SKM-1 (cell line): Measurements from ENCODE around the gene STMN1.
"Not testable (repeated sequence)": the region's sequence is repeated elsewhere in the genome, so short reads cannot be mapped to it uniquely, and the experiment has no call there.

Source experiments
- DNase-seq: peaks from one replicate; lab custom pipeline; 2025; ENCODE audit not compliant: unreplicated experiment; lab: John Stamatoyannopoulos, UW

STMN1 gene

DNA sequence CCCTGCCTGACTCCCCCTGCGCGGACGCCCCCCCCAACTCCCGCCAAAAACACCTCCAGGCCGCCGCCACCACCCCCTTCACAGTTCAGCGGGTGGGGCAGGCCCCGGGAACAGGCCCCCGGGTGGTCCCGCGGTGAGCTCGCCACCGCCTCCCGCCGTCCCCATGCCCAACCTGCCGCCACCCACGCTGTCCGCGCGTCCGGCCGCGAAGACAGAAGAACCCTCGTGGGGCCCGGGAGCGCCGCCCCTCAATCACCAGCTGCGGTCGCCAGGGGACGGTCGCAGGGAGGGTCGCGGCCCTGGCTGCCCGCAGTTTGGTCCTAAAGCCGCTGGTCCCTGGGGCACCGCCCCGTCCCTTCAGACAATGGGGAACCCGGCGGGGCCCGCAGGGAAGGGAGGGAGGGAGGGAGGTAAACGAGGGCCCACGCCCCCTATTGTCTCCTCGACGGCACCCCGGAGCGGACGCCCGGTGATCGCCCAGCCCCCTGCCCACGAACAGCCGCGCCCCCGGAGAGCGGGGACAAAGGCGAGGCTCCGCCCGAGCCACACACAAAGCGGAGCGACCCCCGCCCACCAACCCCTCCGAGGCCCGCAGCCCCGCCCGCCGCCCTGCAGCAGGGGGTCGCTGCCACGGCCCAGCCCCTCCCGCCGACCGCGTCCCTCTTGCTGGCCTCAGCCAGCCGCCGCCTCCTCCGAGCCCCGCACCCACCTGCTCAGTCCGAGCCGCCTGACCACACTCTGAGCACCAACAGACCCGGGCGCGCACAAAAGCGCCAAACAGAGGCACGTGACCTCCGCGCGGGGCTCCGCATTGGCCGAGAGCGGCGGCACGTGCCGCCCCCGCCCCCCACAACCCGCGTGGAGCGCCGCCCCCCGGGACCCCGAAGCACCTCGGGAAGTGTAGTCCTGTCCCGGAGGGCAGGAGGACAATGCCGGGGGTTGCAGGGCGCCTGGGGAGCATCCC, at the start of gene STMN1:
TSS of gene STMN1 (minus strand) at position 740 of the 964 bp plus-strand sequence. CDS start 1,743 bp downstream, outside the sequence.
- peak; percentile 76 for DNase-seq

DNA sequence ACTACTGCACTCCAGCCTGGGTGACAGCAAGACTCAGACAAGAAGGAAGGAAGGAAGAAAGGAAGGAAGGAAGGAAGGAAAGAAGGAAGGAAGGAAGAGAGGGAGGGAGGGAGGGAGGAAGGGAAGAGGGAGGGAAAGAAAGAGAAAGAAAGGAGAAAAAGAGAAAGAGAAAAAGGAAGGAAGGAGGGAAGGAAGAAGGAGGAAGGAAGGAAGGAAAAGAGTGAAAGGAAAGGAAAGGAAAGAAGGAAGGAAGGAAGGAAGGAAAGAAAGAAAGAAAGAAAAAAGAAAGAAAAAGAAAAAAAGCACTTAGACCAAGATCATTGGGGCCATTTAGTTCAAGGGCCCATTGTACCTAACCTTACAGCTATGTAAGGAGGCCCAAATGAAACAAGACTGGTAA, 49.3 kb upstream of the STMN1 start:
- DNase-seq = no peak

GRCh38 chr1:25954282-25954938, 48.2 kb upstream of the STMN1 start:
- DNase-seq = no peak

GRCh38 chr1:25952841-25953401, 46.7 kb upstream of the STMN1 start:
- DNase-seq = no peak

GRCh38 chr1:25948641-25949040, 42.4 kb upstream of the STMN1 start:
- no peak for DNase-seq

DNA sequence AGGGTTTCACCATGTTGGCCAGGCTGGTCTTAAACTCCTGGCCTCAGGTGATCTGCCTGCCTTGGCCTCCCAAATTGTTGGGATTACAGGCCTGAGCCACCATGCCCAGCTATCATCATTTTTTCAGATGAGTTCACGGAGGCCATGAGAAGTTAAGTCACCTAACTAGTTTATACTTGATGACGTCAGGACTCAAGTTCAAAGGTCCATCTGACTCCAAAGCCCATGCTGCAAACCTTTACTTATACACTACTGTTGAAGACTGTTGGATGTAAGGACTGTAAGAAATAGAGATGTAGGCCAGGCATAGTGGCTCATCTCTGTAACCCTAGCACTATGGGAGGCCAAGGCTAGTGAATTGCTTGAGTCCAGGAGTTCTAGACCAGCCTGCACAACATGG, 40.8 kb upstream of the STMN1 start:
- no peak for DNase-seq

GRCh38 chr1:25945761-25946160, 39.5 kb upstream of the STMN1 start:
- no peak for DNase-seq

- DNase-seq = no peak
These were observed 38.8 kb upstream of the STMN1 start for GRCh38 chr1:25944986-25945385.

DNA sequence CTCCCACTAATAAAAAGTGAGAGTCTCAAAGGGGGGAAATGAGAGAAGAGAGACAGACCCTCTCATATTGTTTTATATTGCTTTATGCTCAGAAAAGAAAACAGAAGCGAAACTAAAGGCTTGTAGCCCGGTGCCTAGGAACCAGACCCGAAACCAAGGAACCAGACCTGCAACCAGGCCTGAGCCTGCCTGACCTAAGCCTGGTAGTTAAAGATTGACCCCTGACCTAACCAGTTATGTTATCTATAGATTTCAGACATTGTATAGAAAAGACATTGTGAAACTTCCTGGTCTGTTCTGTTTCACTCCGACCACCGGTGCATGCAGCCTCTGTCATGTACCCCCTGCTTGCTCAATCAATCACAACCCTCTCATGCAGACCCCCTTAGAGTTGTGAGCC, 37.3 kb upstream of the STMN1 start:
- DNase-seq = not testable (repeated sequence)

- DNase-seq = no peak
These were observed 30.7 kb upstream of the STMN1 start for GRCh38 chr1:25936947-25937346.

- no peak for DNase-seq
These were observed 27.5 kb upstream of the STMN1 start for GRCh38 chr1:25933479-25934365.

DNA sequence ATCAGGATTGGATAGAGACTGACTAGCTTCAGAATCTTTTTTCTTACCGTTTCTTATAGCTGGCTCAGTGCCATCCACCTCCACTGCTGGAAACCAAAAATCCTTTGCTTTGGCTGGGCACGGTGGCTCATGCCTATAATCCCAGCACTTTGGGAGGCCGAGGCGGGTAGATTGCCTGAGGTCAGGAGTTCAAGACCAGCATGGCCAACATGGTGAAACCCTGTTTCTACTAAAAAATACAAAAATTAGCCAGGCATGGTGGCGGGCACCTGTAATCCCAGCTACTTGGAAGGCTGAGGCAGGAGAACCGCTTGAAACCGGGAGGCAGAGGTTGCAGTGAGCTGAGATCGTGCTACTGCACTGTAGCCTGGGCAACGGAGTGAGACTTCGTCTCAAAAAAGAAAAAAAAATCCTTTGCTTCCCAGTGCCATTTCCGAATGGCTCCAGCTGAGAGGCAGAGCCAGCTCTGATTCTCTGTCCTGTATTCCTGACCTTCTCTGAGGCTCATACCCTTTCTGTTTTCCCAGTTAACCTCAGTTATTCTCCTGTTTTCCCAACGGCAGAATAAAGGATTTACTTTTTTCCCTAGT, 26.7 kb upstream of the STMN1 start:
- DNase-seq = not testable (repeated sequence)

- no peak for DNase-seq
These were observed 26.1 kb upstream of the STMN1 start for GRCh38 chr1:25932321-25932720.

DNA sequence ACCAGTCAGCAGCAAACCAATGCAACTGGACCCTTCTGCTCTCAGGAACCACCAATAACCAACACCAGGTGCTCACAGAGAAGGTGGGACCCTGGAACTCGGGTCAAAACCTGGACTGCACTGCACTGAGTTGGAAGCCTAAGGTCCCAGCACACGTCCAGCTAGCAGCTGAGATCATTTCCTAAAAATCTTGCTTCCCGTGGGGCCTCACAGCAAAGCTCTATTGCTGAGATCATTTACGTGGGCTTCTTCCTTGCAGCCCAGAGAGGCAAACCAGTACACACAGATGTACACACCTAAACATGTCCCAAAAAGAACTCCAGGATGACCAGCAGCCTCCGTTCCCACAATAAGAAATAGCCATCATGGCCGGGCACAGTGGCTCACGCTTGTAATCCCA, 22.8 kb upstream of the STMN1 start:
- DNase-seq = no peak

DNA sequence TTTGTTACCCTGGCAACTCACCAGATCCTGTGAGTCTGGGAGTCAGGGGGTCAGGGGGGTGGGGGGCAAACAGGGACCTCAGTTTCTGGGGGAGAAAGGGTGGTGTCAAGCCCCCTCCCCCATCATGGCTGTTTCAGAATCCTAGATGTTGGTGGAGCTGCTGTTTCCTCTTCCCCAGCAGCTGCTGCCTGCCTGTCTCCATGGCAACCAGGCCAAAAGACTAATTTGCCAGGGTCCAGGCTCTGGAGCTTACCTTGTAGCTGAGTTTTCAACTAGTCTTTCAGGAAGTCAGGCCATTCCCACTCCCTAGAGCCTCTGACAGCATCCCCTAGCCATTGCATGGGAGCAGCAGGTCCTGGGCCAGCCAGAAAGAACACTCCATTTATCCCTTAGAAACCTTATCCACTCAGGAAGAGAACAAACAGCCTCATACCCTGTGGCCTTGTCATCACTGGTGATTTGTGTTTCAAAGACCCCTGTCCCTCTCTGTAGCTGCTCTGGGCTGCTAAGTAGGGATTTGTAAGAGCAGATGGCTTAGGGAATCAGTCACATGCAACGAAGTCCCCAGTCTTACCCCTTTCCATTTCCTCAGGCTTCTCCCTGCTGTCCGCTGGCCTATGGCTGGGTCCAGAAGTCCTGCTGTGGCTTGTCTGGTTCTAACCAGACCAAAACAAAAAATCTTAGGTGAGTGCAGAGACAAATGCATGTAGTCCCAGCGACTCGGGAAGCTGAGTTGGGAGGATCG, 21.5 kb upstream of the STMN1 start:
- DNase-seq = no peak

- DNase-seq = no peak
These were observed 20.7 kb upstream of the STMN1 start for GRCh38 chr1:25926731-25927496.

DNA sequence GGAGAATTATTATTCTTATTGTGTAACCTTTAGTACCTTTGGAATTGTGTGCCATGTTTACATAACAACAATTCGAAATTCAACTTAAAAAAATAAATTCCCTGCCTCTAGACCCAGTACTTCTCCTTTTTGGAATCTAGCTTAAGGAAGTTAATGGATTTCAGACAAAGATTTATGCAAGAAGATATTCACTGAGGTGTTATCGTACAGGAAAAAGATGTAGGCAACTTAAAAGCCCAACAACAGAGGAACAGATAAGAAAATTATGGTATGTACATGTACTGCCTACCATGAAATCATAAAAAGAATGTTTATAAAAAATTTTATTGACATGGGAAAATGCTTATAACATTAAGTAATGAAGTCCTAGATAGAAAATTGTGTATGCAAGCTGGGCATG, 18.2 kb upstream of the STMN1 start:
- no peak for DNase-seq

GRCh38 chr1:25922971-25923552, 16.8 kb upstream of the STMN1 start:
- DNase-seq = no peak
